Calu3 (cell line): Measurements from ENCODE around the gene NANS. TPM values are rescaled to one million over a fixed set of nuclear protein-coding genes. Genes with fewer than 3 reads are reported as not detected.
"Not testable (repeated sequence)": the region's sequence is repeated elsewhere in the genome, so short reads cannot be mapped to it uniquely, and the experiment has no call there.

ENCODE experiments used
- BruUV-seq: library from RNA; stranded (reverse); fragments of 400-500 nt; replicated peaks from 2 replicates; lab custom pipeline; 2021; lab: Mats Ljungman, UMichigan
- CTCF ChIA-PET: fragments of 300-600 bp; sonication (Branson Sonifier 250); formaldehyde crosslinking; loops from one replicate; lab custom pipeline; 2022; ENCODE audit warnings: antibody characterized with exemption; lab: Charles Lee
- DNase-seq: peaks from one replicate; pipeline ENCODE4 v3.0.0; 2022
- H3K27ac Mint-ChIP-seq: one replicate; pipeline ENCODE4 v1.8.0; 2022; ENCODE audit warnings: mixed read lengths; ENCODE audit not compliant: unreplicated experiment
- H3K27me3 Mint-ChIP-seq: one replicate; pipeline ENCODE4 v1.8.0; 2022; ENCODE audit warnings: mixed read lengths; ENCODE audit not compliant: unreplicated experiment
- H3K36me3 Mint-ChIP-seq: one replicate; pipeline ENCODE4 v1.8.0; 2022; ENCODE audit warnings: mild to moderate bottlenecking, moderate library complexity, mixed read lengths; ENCODE audit not compliant: insufficient read depth, unreplicated experiment
- H3K4me1 Mint-ChIP-seq: one replicate; pipeline ENCODE4 v1.8.0; 2022; ENCODE audit warnings: mild to moderate bottlenecking, low read depth, mixed read lengths; ENCODE audit not compliant: unreplicated experiment
- H3K4me3 Mint-ChIP-seq: one replicate; pipeline ENCODE4 v1.8.0; 2022; ENCODE audit warnings: mild to moderate bottlenecking, low read depth, moderate library complexity, mixed read lengths; ENCODE audit not compliant: unreplicated experiment
- H3K9me3 Mint-ChIP-seq: one replicate; pipeline ENCODE4 v1.8.0; 2022; ENCODE audit warnings: low read depth, mixed read lengths; ENCODE audit not compliant: unreplicated experiment
- CTCF ChIP-seq: fragments of 200-600 bp; IDR thresholded peaks from one replicate; pipeline ENCODE4 v1.8.0; 2022; ENCODE audit warnings: antibody characterized with exemption; ENCODE audit not compliant: unreplicated experiment
- intact Hi-C: fragments of 100-400 bp; cut with micrococcal nuclease; formaldehyde crosslinking; loops from one replicate; pipeline ENCODE4 v1.10.0; 2022; ENCODE audit not compliant: unreplicated experiment
- total RNA-seq: library from RNA; stranded (reverse); gene quantifications from 2 replicates; pipeline ENCODE4 v1.2.3, GENCODE V29; 2022

Gene NANS
- total RNA-seq, 1 experiment from 2014 or later = 47.5 TPM

- peaks cover 27% of the 10 kb centered on the region for H3K4me1 Mint-ChIP-seq
- CTCF ChIA-PET = no interaction called here
- H3K4me3 Mint-ChIP-seq = no peak overlapping the region
- H3K9me3 Mint-ChIP-seq = no peaks in the 10 kb centered on the region
- TF ChIP-seq CTCF = no peak
- BruUV-seq = no TSS peak
- no peaks in the 10 kb centered on the region for H3K27me3 Mint-ChIP-seq
- intact Hi-C loops = no loop called here
- H3K27ac Mint-ChIP-seq = peak overlapping the region; percentile 78
- peaks cover 30% of the 10 kb centered on the region for H3K36me3 Mint-ChIP-seq
- no peak for DNase-seq
Measured at GRCh38 chr9:98120476-98120875, 63.9 kb downstream of the NANS start.

GRCh38 chr9:98121058-98121457 lies 64.5 kb downstream of the NANS start:
- Mint-ChIP-seq H3K4me3 (no peak overlapping the region), H3K4me1 (peaks cover 27% of the 10 kb centered on the region), H3K36me3 (peaks cover 30% of the 10 kb centered on the region), H3K9me3 (no peaks in the 10 kb centered on the region), H3K27me3 (no peaks in the 10 kb centered on the region), H3K27ac (peak overlapping the region; percentile 78)
- CTCF ChIA-PET = interaction anchor here (1.3 kb wide), 1 partner anchor 142 kb away, joined by 7 read pairs; no protein-coding TSS in a partner anchor
- no TSS peak for BruUV-seq
- no peak for DNase-seq
- TF ChIP-seq CTCF = no peak
- intact Hi-C loops = no loop called here

GRCh38 chr9:98124091-98124490 lies 67.6 kb downstream of the NANS start:
- peaks cover 17% of the 10 kb centered on the region for H3K4me1 Mint-ChIP-seq
- H3K4me3 Mint-ChIP-seq, H3K27ac Mint-ChIP-seq, H3K27me3 Mint-ChIP-seq, CTCF ChIA-PET, H3K9me3 Mint-ChIP-seq, DNase-seq, intact Hi-C loops: not testable (repeated sequence)
- TSS peak; percentile 43 for BruUV-seq
- H3K36me3 Mint-ChIP-seq = peaks cover 27% of the 10 kb centered on the region

GRCh38 chr9:98124637-98125426 lies 68.3 kb downstream of the NANS start:
- CTCF ChIA-PET = no interaction called here
- BruUV-seq = no TSS peak
- Mint-ChIP-seq H3K27me3 (no peaks in the 10 kb centered on the region), H3K27ac (no peak overlapping the region), H3K4me1 (peaks cover 10% of the 10 kb centered on the region), H3K9me3 (no peaks in the 10 kb centered on the region), H3K4me3 (no peak overlapping the region), H3K36me3 (peaks cover 22% of the 10 kb centered on the region)
- intact Hi-C loops = no loop called here
- TF ChIP-seq CTCF = no peak
- DNase-seq = no peak

GRCh38 chr9:98127226-98127625 lies 70.7 kb downstream of the NANS start:
- intact Hi-C loops = no loop called here
- H3K4me3 Mint-ChIP-seq = no peak overlapping the region
- BruUV-seq = no TSS peak
- no peaks in the 10 kb centered on the region for H3K4me1 Mint-ChIP-seq
- DNase-seq = no peak
- no peaks in the 10 kb centered on the region for H3K9me3 Mint-ChIP-seq
- H3K27me3 Mint-ChIP-seq = no peaks in the 10 kb centered on the region
- CTCF ChIA-PET = no interaction called here
- TF ChIP-seq CTCF = no peak
- H3K36me3 Mint-ChIP-seq = peaks cover 33% of the 10 kb centered on the region
- no peak overlapping the region for H3K27ac Mint-ChIP-seq
